Cardiac muscle cell (in vitro differentiated cells and primary cell): ENCODE data around the gene MAP3K12. TPM values are rescaled to one million over a fixed set of nuclear protein-coding genes. Genes with fewer than 3 reads are reported as not detected.
"Not testable (repeated sequence)": the region's sequence is repeated elsewhere in the genome, so short reads cannot be mapped to it uniquely, and the experiment has no call there.

Experiments
- DNase-seq, 2 donors: peaks; one replicate each; pipeline versions ENCODE4 v3.0.0 to v3.0.0-alpha.2; 2010 to 2017; ENCODE audit warnings: low read depth in 1 of 2, low spot score in 1 of 2
- H3K27ac ChIP-seq: fragments of 200-600 bp; sonication (generic); 2 replicates; pipeline ENCODE4 v1.5.1; 2016
- H3K27me3 ChIP-seq: fragments of 200-600 bp; sonication (generic); 2 replicates; pipeline ENCODE4 v1.6.0; 2016; ENCODE audit warnings: control low read depth
- H3K36me3 ChIP-seq: fragments of 200-600 bp; sonication (generic); 2 replicates; pipeline ENCODE4 v1.5.1; 2016; ENCODE audit warnings: control low read depth
- H3K4me1 ChIP-seq: fragments of 200-600 bp; sonication (generic); 2 replicates; pipeline ENCODE4 v1.8.1; 2017; ENCODE audit warnings: low read depth, mild to moderate bottlenecking, mixed run types
- H3K4me3 ChIP-seq: fragments of 200-600 bp; sonication (generic); 2 replicates; pipeline ENCODE4 v1.5.1; 2016; ENCODE audit warnings: mild to moderate bottlenecking
- H3K9me3 ChIP-seq: fragments of 200-600 bp; sonication (generic); 2 replicates; pipeline ENCODE4 v1.5.1; 2017; ENCODE audit warnings: low read depth, mild to moderate bottlenecking, control low read depth
- polyA plus RNA-seq: library from polyadenylated mRNA; unstranded; fragments of >200 nt; fragmentation: Nextera tagmentation; extraction: Ambion mirVana; gene quantifications from 2 replicates; pipeline ENCODE4 v1.2.1, GENCODE V29; 2016
- total RNA-seq: library from RNA; depleted of rRNA; stranded (reverse); fragments of >200 nt; gene quantifications from 2 replicates; pipeline ENCODE4 v1.2.3, GENCODE V29; 2016
- TF ChIP-seq, protein P1 (sequence below): IDR thresholded peaks from 2 replicates; pipeline ENCODE4 v1.5.1; 2012; ENCODE audit warnings: low read depth, mild to moderate bottlenecking, low read length

MAP3K12 gene
- total and polyA plus RNA-seq, 2 experiments from 2014 or later = 15.1 to 26.1 TPM

DNA sequence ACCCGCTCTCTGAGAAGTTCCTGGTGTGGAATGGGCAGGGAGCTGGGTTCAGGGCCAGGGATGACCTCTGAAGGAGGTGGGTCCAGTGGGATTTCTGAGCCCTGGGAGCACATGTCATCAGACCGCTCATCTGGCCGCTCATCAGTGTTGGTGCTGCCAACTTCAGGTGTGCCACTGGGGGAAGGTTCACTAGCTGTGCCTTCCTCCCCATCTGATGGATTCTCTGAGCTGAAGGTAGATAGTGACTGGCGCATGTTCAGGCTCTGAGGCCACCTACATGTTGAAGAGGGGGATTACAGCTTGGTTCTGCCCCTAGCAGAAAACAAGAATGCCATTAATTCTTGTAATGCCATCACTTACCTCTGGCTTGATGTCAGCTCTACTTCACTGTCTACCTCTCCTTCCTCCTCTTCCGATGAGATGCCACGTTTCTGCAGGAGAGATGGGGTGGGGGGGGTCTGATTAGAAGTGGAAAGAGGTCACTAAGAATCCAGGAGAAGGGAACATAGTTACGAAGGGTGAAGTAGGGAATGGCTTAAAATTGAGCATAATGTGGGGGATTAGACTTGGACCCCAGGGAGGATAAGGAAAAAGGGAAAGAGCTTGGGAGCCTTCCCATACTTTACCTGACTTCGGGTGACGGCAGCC, 17.2 kb downstream of the MAP3K12 start:
- Histone ChIP-seq H3K36me3 (peaks cover 54% of the 10 kb centered on the region), H3K27ac (peak overlapping the region; percentile 73)
- peak; percentile 36 to 43 for DNase-seq

DNA sequence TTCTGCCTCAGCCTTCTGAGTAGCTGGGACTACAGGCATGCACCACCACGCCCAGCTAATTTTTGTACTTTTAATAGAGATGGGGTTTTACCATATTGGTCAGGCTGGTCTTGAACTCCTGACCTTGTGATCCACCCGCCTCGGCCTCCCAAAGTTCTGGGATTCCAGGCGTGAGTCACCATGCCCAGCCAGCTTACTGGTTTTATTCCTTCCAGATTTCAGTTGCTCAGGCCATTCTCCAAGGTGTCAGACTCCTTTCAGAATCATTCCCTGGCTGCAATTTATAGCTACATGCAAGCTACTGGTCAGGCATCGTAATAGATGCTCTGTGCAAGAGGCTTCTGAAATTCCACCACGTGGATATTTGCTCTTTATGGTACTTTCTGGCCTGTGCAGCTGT, 17.8 kb downstream of the MAP3K12 start:
- H3K36me3 ChIP-seq = peaks cover 60% of the 10 kb centered on the region
- not testable (repeated sequence) for H3K27me3 ChIP-seq, H3K9me3 ChIP-seq, H3K4me1 ChIP-seq, H3K4me3 ChIP-seq
- peak in 1 of 2 donors; percentile 39 for DNase-seq
- peak overlapping the region; percentile 73 for H3K27ac ChIP-seq

More for the DNA sequence above, 17.2 kb downstream of the MAP3K12 start:
- no peak overlapping the region for H3K4me3 ChIP-seq
- no peaks in the 10 kb centered on the region for H3K4me1 ChIP-seq
- H3K9me3 ChIP-seq = no peaks in the 10 kb centered on the region
- TF ChIP-seq, protein P1, sequence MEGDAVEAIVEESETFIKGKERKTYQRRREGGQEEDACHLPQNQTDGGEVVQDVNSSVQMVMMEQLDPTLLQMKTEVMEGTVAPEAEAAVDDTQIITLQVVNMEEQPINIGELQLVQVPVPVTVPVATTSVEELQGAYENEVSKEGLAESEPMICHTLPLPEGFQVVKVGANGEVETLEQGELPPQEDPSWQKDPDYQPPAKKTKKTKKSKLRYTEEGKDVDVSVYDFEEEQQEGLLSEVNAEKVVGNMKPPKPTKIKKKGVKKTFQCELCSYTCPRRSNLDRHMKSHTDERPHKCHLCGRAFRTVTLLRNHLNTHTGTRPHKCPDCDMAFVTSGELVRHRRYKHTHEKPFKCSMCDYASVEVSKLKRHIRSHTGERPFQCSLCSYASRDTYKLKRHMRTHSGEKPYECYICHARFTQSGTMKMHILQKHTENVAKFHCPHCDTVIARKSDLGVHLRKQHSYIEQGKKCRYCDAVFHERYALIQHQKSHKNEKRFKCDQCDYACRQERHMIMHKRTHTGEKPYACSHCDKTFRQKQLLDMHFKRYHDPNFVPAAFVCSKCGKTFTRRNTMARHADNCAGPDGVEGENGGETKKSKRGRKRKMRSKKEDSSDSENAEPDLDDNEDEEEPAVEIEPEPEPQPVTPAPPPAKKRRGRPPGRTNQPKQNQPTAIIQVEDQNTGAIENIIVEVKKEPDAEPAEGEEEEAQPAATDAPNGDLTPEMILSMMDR = peak; percentile 29
- no peaks in the 10 kb centered on the region for H3K27me3 ChIP-seq

DNA sequence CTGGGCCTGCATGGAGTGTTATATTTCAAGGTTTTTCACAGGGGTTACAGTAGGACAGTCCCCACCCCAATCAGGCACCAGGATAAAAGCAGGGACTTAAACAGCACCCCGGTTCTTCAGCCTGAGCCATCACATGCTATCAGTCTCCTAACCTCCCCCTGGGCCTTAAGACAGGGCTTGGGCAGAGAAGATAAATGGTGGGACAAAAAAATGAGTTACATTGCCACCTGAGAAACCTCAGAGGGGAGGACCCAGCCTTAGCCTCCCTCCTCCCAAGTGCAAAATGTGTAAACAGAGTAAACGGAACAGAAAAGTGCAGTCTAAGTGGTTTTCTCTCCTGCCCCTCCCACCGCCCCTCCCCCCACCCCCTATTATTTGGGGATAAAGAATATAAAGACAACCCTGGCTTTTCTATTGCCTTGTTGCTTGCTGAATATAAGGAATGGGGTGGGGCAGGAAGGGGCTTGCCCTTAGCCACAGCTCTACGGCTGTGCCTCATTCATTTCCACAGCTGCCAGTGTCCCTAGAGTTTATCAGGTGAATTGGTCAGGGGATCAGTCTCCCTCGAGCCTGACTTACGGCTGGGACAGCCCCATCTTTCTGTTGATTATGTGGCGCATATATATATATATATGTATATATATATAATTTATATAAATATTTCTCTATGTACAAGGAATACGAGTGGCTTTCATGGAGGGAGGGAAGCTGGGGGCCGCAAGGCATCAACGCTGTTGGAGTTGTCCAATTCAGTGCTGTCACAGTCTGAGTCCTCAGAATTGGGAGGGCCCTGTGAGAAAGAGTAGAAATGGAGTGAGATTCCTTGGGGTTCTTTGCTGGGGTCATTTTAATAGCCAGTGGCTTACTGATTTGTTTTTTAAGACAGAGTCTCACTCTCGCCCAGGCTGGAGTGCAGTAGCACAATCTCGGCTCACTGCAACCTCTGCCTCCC, 18.5 kb downstream of the MAP3K12 start:
- Histone ChIP-seq H3K4me3 (no peak overlapping the region), H3K9me3 (no peaks in the 10 kb centered on the region), H3K4me1 (no peaks in the 10 kb centered on the region), H3K27me3 (no peaks in the 10 kb centered on the region), H3K36me3 (peaks cover 64% of the 10 kb centered on the region), H3K27ac (peak overlapping the region; percentile 47)
- TF ChIP-seq, protein P1 = no peak
- DNase-seq = no peak

DNA sequence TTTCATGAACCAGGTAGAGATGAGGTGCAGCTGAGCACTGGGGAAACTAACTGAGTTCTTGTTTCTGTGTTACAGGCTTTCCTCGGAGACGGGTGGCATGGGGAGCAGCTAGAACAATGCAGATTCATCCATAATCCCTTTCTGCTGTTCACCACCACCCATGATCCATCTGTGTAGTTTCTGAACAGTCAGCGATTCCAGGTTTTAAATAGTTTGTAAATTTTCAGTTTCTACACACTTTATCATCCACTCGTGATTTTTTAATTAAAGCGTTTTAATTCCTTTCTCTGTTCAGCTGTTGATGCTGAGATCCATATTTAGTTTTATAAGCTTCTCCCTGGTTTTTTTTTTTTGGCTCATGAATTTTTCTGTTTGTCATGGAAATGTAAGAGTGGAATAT, 19.9 kb downstream of the MAP3K12 start:
- H3K9me3 ChIP-seq = no peaks in the 10 kb centered on the region
- TF ChIP-seq, protein P1 = no peak
- H3K4me1 ChIP-seq = no peaks in the 10 kb centered on the region
- no peak overlapping the region for H3K4me3 ChIP-seq
- H3K36me3 ChIP-seq = peaks cover 70% of the 10 kb centered on the region
- no peaks in the 10 kb centered on the region for H3K27me3 ChIP-seq
- DNase-seq = no peak
- peak overlapping the region; percentile 71 for H3K27ac ChIP-seq

DNA sequence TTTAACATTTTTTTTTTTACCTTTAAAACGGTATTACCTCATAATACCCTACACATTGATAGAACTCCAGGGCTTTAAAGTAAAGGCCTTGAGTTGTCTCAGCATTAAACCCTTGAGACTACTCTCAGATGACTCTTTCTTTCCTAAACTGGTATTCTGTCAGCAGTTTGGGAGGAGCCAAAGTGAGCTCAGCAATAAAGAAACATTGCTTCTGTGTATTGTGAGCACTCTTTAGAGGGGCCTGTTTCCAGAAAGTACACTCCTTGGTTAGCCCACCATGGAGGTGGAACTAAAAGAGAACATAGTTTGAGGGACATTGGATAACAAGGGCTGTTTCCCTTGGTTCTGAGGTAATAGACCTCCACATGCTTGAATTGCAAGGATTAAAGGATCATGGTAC, 20.4 kb downstream of the MAP3K12 start:
- Histone ChIP-seq H3K36me3 (peaks cover 75% of the 10 kb centered on the region), H3K9me3 (no peaks in the 10 kb centered on the region), H3K4me3 (no peak overlapping the region), H3K4me1 (no peaks in the 10 kb centered on the region), H3K27ac (peak overlapping the region; percentile 71), H3K27me3 (no peaks in the 10 kb centered on the region)
- DNase-seq = no peak
- TF ChIP-seq, protein P1 = no peak

DNA sequence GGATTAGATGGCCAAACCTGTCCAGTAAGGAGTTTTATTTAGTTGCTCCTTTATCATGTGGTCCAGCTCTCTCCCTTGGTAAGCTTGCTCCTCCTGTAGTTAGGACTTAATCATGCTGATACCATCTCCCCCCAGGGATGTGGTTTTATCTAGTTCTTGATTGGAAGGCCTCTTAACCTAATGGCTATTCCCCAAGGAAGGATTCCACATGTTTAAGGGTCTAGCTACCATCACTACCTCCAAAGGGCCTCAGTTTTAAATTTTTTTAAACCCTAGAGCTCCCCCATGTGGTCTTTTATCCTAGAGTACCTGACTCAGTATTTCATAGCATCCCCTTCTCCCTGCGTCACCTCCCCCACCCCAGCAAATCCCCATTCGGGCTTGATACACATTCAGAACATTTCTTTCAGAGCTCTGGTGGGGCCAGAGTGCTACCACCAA, 22.5 kb downstream of the MAP3K12 start:
- no peaks in the 10 kb centered on the region for H3K27me3 ChIP-seq
- peak overlapping the region; percentile 63 for H3K27ac ChIP-seq
- H3K9me3 ChIP-seq = no peaks in the 10 kb centered on the region
- H3K36me3 ChIP-seq = peaks cover 89% of the 10 kb centered on the region
- H3K4me1 ChIP-seq = no peaks in the 10 kb centered on the region
- H3K4me3 ChIP-seq = no peak overlapping the region
- TF ChIP-seq, protein P1 = peak; percentile 41
- DNase-seq = peak; percentile 48 to 49
